B cell (primary cell): ENCODE data around the gene SPTB. TPM values are rescaled to one million over a fixed set of nuclear protein-coding genes. Genes with fewer than 3 reads are reported as not detected.

Source experiments
- ATAC-seq: fragments of 200-7000 bp; cut with Tn5 transposase; one replicate; pipeline ENCODE4 v1.10.0; 2021; ENCODE audit warnings: low read depth, mild to moderate bottlenecking, moderate number of reproducible peaks, moderate library complexity
- CTCF ChIA-PET: fragments of 350-600 bp; sonication (Branson Sonifier 250); formaldehyde crosslinking; loops from one replicate; lab custom pipeline; 2021; ENCODE audit warnings: antibody characterized with exemption, inconsistent platforms; lab: Charles Lee
- POLR2A ChIA-PET: fragments of 350-600 bp; sonication (Branson Sonifier 250); formaldehyde crosslinking; loops from one replicate; lab custom pipeline; 2021; ENCODE audit warnings: antibody characterized with exemption; lab: Charles Lee
- DNase-seq: peaks from one replicate; pipeline ENCODE4 v3.0.0; 2013
- H2AFZ ChIP-seq: 2 replicates; pipeline ENCODE4 v1.6.1; 2012; ENCODE audit warnings: mild to moderate bottlenecking, low read depth, low read length; ENCODE audit not compliant: insufficient read depth, poor library complexity, severe bottlenecking
- H3K27ac ChIP-seq, 2 donors: 1 replicate in 1 of 2; 2 replicates in 1 of 2; pipeline ENCODE4 v1.5.1; 2012 to 2013; ENCODE audit warnings: low read length in 2 of 2, mild to moderate bottlenecking in 2 of 2, moderate library complexity in 1 of 2
- H3K27me3 ChIP-seq, 4 experiments: fragments of 200-600 bp in 1 of 4; sonication (generic) in 1 of 4; replicated peaks in 1 of 4; 1 replicate in 2 of 4; 2 replicates in 2 of 4; pipeline versions ENCODE4 v1.6.1 to v1.7.0; 2013 to 2016; ENCODE audit warnings: low read length in 3 of 4, mild to moderate bottlenecking in 2 of 4, mixed read lengths in 1 of 4, moderate library complexity in 1 of 4; ENCODE audit not compliant: insufficient read depth in 4 of 4, control insufficient read depth in 3 of 4; ENCODE audit errors: control extremely low read depth in 1 of 4
- H3K36me3 ChIP-seq, 2 experiments: replicated peaks in 1 of 2; 1 replicate in 1 of 2; 2 replicates in 1 of 2; pipeline versions ENCODE4 v1.6.1 to v1.7.1; 2013; ENCODE audit warnings: low read length in 1 of 2; ENCODE audit not compliant: insufficient read depth in 2 of 2, control insufficient read depth in 1 of 2; ENCODE audit errors: control extremely low read depth in 1 of 2, extremely low read depth in 1 of 2
- H3K4me1 ChIP-seq, 2 donors: fragments of 200-600 bp in 1 of 2; sonication (generic) in 1 of 2; 1 replicate in 1 of 2; 2 replicates in 1 of 2; pipeline versions ENCODE4 v1.5.1 to v1.6.1; 2013 to 2017; ENCODE audit warnings: low read length in 2 of 2; ENCODE audit not compliant: control insufficient read depth in 2 of 2, insufficient read depth in 2 of 2
- H3K4me2 ChIP-seq: replicated peaks from 2 replicates; pipeline ENCODE3; 2012; ENCODE audit warnings: mild to moderate bottlenecking, low read depth, low read length; ENCODE audit not compliant: poor library complexity, severe bottlenecking
- H3K4me3 ChIP-seq, 5 experiments: fragments of 200-600 bp in 1 of 5; sonication (generic) in 1 of 5; 1 replicate in 3 of 5; 2 replicates in 2 of 5; pipeline versions ENCODE4 v1.5.1 to v1.7.0; 2011 to 2016; ENCODE audit warnings: low read length in 4 of 5, mild to moderate bottlenecking in 4 of 5, low read depth in 2 of 5, control low read depth in 1 of 5, moderate library complexity in 1 of 5; ENCODE audit not compliant: insufficient read depth in 1 of 5; ENCODE audit errors: control extremely low read depth in 1 of 5, extremely low read depth in 1 of 5
- H3K79me2 ChIP-seq: fragments of 200-600 bp; sonication (generic); one replicate; pipeline ENCODE4 v1.6.0; 2016; ENCODE audit warnings: low read length; ENCODE audit not compliant: control insufficient read depth, insufficient read depth
- H3K9ac ChIP-seq: fragments of 200-600 bp; sonication (generic); 2 replicates; pipeline ENCODE4 v1.6.1; 2017; ENCODE audit warnings: mild to moderate bottlenecking, low read length, moderate library complexity
- H3K9me3 ChIP-seq, 3 donors: one replicate each; pipeline versions ENCODE4 v1.6.1 to v1.7.1; 2013; ENCODE audit warnings: low read length in 2 of 3; ENCODE audit not compliant: control insufficient read depth in 2 of 3, insufficient read depth in 1 of 3; ENCODE audit errors: control extremely low read depth in 1 of 3
- H4K20me1 ChIP-seq: 2 replicates; pipeline ENCODE4 v1.6.0; 2012; ENCODE audit warnings: mild to moderate bottlenecking, low read length; ENCODE audit not compliant: insufficient read depth, control insufficient read depth, poor library complexity, severe bottlenecking
- H3K27ac Mint-ChIP-seq: one replicate; pipeline ENCODE4 v1.8.0; 2021; ENCODE audit warnings: mixed read lengths
- H3K27me3 Mint-ChIP-seq: one replicate; pipeline ENCODE4 v1.8.0; 2021; ENCODE audit warnings: mixed read lengths
- H3K4me1 Mint-ChIP-seq: one replicate; pipeline ENCODE4 v1.8.0; 2021; ENCODE audit warnings: mixed read lengths
- H3K4me3 Mint-ChIP-seq: one replicate; pipeline ENCODE4 v1.8.0; 2021; ENCODE audit warnings: mixed read lengths
- H3K9me3 Mint-ChIP-seq: one replicate; pipeline ENCODE4 v1.8.0; 2022; ENCODE audit warnings: mixed read lengths; ENCODE audit not compliant: insufficient read depth
- EZH2 ChIP-seq: IDR thresholded peaks from 2 replicates; pipeline ENCODE4 v1.6.1; 2012; ENCODE audit warnings: borderline replicate concordance, low read depth, mild to moderate bottlenecking, moderate library complexity, low read length; ENCODE audit not compliant: insufficient read depth, poor library complexity, severe bottlenecking
- WGBS: methylation state at CpG from one replicate; pipeline ENCODE4 v1.1.5; 2013; ENCODE audit warnings: missing lambda C conversion rate; ENCODE audit not compliant: insufficient coverage; 5-methylcytosine and 5-hydroxymethylcytosine counted together
- intact Hi-C: fragments of 100-400 bp; cut with micrococcal nuclease; formaldehyde crosslinking; loops from one replicate; pipeline ENCODE4 v1.10.0; 2022
- polyA plus RNA-seq: library from polyadenylated mRNA; depleted of rRNA; stranded (reverse); fragments of >200 nt; gene quantifications from 2 replicates; pipeline ENCODE4 v1.2.3, GENCODE V29; 2012
- total RNA-seq, 2 donors: library from RNA; stranded (reverse); fragments of 120-200 nt in 1 of 2; gene quantifications; 1 replicate in 1 of 2; 2 replicates in 1 of 2; pipeline versions ENCODE4 v1.2.3 to v1.2.4, GENCODE V29; 2013 to 2022
- TF ChIP-seq, protein P1 (sequence below): fragments of 200-600 bp; IDR thresholded peaks from one replicate; pipeline ENCODE4 v1.8.0; 2022; ENCODE audit warnings: antibody characterized with exemption, mild to moderate bottlenecking

SPTB gene
- total and polyA plus RNA-seq, 2 donors (not counting 1 experiment from before 2014, with no cell fraction given) = 0.12 TPM; not detected in 1

DNA sequence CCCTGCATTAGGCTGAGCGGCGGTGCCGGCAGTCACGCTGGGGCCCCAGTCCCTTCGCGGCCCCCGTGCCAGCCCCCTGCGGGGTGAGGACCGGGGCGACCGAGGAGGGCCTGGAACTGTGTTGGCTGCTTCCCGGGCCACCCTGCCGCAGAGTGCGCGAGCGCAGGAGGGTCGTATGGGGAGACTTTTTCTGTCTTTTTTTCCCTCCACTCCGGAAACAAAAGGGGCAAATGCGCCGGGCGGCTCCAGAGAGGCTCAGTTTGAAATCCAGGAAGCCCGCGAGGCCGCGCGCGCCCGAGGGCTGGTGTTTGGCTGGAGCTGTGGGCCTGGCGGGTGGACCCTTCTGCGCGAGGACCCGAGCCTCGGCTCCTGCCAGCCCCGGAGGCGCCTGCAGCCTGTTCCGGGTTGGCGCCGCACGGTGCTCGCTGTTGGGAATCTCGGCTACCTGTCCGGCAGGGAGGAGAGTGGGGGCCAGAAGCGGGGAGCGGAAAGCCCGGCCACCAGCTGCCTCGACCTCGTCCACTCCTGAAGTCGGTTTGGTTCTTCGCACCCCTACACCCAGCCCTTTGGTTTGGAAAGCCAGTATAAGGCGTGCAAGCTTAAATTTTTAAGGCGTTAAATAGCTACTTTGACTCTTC, 174.8 kb downstream of the SPTB start:
- H3K9me3 ChIP-seq = peaks cover 0 to 3% (median 0%) of the 10 kb centered on the region in 3 donors
- no peak for ATAC-seq
- no peaks in the 10 kb centered on the region for H3K79me2 ChIP-seq
- H3K4me1 Mint-ChIP-seq = peaks cover 47% of the 10 kb centered on the region
- H3K27me3 Mint-ChIP-seq = peaks cover 59% of the 10 kb centered on the region
- peak overlapping the region; percentile 62 for H2AFZ ChIP-seq
- ChIA-PET POLR2A (no interaction called here), CTCF (interaction anchor here (1.2 kb wide), 1 partner anchor 60 kb away, joined by 3 read pairs; no protein-coding TSS in a partner anchor)
- intact Hi-C loops = no loop called here
- peak overlapping the region; percentile 75 for H3K4me3 Mint-ChIP-seq
- 4% methylated on average over 41 of the region's 51 CpGs for WGBS
- H3K27ac ChIP-seq = no peak overlapping the region
- H3K36me3 ChIP-seq = no peaks in the 10 kb centered on the region
- H3K9ac ChIP-seq = peak overlapping the region; percentile 51
- no peak overlapping the region for H3K27ac Mint-ChIP-seq
- peak overlapping the region; percentile 88 for H3K4me2 ChIP-seq
- no peaks in the 10 kb centered on the region for H3K9me3 Mint-ChIP-seq
- peaks cover 51% of the 10 kb centered on the region in 2 donors for H3K4me1 ChIP-seq
- peak; percentile 31 for TF ChIP-seq EZH2
- TF ChIP-seq, protein P1, sequence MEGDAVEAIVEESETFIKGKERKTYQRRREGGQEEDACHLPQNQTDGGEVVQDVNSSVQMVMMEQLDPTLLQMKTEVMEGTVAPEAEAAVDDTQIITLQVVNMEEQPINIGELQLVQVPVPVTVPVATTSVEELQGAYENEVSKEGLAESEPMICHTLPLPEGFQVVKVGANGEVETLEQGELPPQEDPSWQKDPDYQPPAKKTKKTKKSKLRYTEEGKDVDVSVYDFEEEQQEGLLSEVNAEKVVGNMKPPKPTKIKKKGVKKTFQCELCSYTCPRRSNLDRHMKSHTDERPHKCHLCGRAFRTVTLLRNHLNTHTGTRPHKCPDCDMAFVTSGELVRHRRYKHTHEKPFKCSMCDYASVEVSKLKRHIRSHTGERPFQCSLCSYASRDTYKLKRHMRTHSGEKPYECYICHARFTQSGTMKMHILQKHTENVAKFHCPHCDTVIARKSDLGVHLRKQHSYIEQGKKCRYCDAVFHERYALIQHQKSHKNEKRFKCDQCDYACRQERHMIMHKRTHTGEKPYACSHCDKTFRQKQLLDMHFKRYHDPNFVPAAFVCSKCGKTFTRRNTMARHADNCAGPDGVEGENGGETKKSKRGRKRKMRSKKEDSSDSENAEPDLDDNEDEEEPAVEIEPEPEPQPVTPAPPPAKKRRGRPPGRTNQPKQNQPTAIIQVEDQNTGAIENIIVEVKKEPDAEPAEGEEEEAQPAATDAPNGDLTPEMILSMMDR = no peak
- peak overlapping the region in 4 of 5 experiments; percentile 22 to 56 (median 42) for H3K4me3 ChIP-seq
- H4K20me1 ChIP-seq = no peaks in the 10 kb centered on the region
- peak; percentile 29 for DNase-seq
- peaks cover 0 to 49% (median 30%) of the 10 kb centered on the region in 4 experiments for H3K27me3 ChIP-seq

DNA sequence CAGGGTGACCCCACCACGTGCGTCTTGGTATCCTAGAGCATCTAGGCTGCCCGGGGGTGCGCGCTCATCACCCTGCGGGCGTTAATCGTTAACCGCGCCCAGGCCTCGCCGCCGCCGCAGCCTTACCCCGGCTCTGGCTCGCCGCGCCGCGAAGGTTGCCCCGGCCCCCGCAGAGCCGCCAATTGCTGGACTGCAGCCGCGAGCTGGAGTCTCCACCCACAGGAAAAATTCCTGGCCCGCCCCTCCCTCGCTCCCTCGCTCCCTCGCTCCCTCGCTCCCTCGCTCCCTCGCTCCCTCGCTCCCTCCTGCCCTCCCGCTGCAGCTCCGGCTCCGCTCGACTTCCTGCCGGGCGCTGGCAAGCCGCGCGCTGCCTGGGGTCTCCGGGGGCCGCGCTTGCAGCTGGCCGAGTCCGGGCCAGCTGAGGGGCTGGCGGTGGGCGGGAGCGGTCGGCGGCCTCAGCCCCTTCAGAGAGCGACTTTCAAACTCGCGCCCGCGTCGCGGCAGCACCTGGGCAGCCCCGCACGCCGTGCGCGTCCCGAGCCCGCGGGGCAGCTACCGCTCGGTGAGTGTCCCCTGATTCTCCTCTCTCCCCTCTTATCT, 175.5 kb downstream of the SPTB start, which contains the start of gene PLEKHG3:
PLEKHG3 (plus strand) TSS at position 282 of the 600 bp plus-strand sequence. CDS start 23,208 bp downstream, outside the sequence.
- no peak within 1 kb of the TSS for H3K27ac ChIP-seq
- DNase-seq (peak; percentile 24), ATAC-seq (no peak)
- no peaks in the 10 kb centered on the region for H4K20me1 ChIP-seq
- no peak for TF ChIP-seq EZH2
- TF ChIP-seq, protein P1 = no peak
- peak within 1 kb of the TSS; percentile 88 for H3K4me2 ChIP-seq
- peak within 1 kb of the TSS in 4 of 5 experiments; percentile 38 to 56 (median 46) for H3K4me3 ChIP-seq
- H3K27ac Mint-ChIP-seq = no peak within 1 kb of the TSS
- intact Hi-C loops = no loop called here
- H3K4me3 Mint-ChIP-seq = peak within 1 kb of the TSS; percentile 75
- peaks cover 47 to 48% of the 10 kb centered on the region in 2 donors for H3K4me1 ChIP-seq
- ChIA-PET POLR2A (no interaction called here), CTCF (interaction anchor here (0.6 kb wide), 1 partner anchor 36 kb away, joined by 3 read pairs; no protein-coding TSS in a partner anchor)
- peaks cover 43% of the 10 kb centered on the region for H3K4me1 Mint-ChIP-seq
- H3K9ac ChIP-seq = peak within 1 kb of the TSS; percentile 51
- H3K27me3 Mint-ChIP-seq = peaks cover 56% of the 10 kb centered on the region
- H2AFZ ChIP-seq = peak within 1 kb of the TSS; percentile 62
- H3K36me3 ChIP-seq = no peaks in the 10 kb centered on the region
- H3K27me3 ChIP-seq = peaks cover 0 to 47% (median 30%) of the 10 kb centered on the region in 4 experiments
- WGBS = 2% methylated on average over 69 of the region's 69 CpGs
- no peaks in the 10 kb centered on the region for H3K79me2 ChIP-seq
- no peaks in the 10 kb centered on the region for H3K9me3 Mint-ChIP-seq
- H3K9me3 ChIP-seq = peaks cover 0 to 3% (median 0%) of the 10 kb centered on the region in 3 donors
